GM19395 (cell line): Measurements from ENCODE around the gene ZKSCAN4.

ENCODE experiments used
- ATAC-seq: cut with Tn5 transposase; IDR thresholded peaks from one replicate; pipeline ENCODE4 v1.9.1; 2021; ENCODE audit warnings: mild to moderate bottlenecking, moderate library complexity; ENCODE audit not compliant: unreplicated experiment

Gene ZKSCAN4

GRCh38 chr6:28252009-28252975, at the start of gene ZKSCAN4:
Gene ZKSCAN4, minus strand, starts transcription at chr6:28252269. Its CDS starts 289 bp downstream, at chr6:28251980.
- peak; percentile 80 for ATAC-seq

- no peak for ATAC-seq
Observed at GRCh38 chr6:28296520-28297060, 44.5 kb upstream of the ZKSCAN4 start.

GRCh38 chr6:28295326-28295725, 43.3 kb upstream of the ZKSCAN4 start:
- no peak for ATAC-seq

GRCh38 chr6:28291573-28291972, 39.5 kb upstream of the ZKSCAN4 start:
- no peak for ATAC-seq

- no peak for ATAC-seq
Observed at GRCh38 chr6:28282926-28283325, 30.9 kb upstream of the ZKSCAN4 start.

GRCh38 chr6:28281288-28282064, 29.4 kb upstream of the ZKSCAN4 start, which contains the start of gene PGBD1:
Gene PGBD1, plus strand, starts transcription at chr6:28281572. Its CDS starts 2,242 bp downstream, at chr6:28283814.
- peak; percentile 85 for ATAC-seq

- ATAC-seq = no peak
Observed at GRCh38 chr6:28280595-28281287, 28.7 kb upstream of the ZKSCAN4 start.

- no peak for ATAC-seq
Observed at GRCh38 chr6:28277746-28278145, 25.7 kb upstream of the ZKSCAN4 start.

- ATAC-seq = no peak
Observed at GRCh38 chr6:28274888-28275287, 22.8 kb upstream of the ZKSCAN4 start.

- no peak for ATAC-seq
Observed at GRCh38 chr6:28269492-28269891, 17.4 kb upstream of the ZKSCAN4 start.

- no peak for ATAC-seq
Observed at GRCh38 chr6:28267695-28268059, 15.6 kb upstream of the ZKSCAN4 start.

GRCh38 chr6:28266962-28267694, 15.1 kb upstream of the ZKSCAN4 start, which contains the start of gene ZSCAN26:
Gene ZSCAN26, plus strand, starts transcription at chr6:28267143. Its CDS starts 4,777 bp downstream, at chr6:28271920.
- peak; percentile 94 for ATAC-seq

GRCh38 chr6:28266563-28266961, 14.5 kb upstream of the ZKSCAN4 start:
- no peak for ATAC-seq

GRCh38 chr6:28264834-28265401, 12.8 kb upstream of the ZKSCAN4 start:
- no peak for ATAC-seq

- no peak for ATAC-seq
Observed at GRCh38 chr6:28263922-28264321, 11.9 kb upstream of the ZKSCAN4 start.

- ATAC-seq = no peak
Observed at GRCh38 chr6:28258877-28259777, 7.1 kb upstream of the ZKSCAN4 start, which contains the start of gene NKAPL. Gene NKAPL, plus strand, starts transcription at chr6:28259297. Its CDS starts 75 bp downstream, at chr6:28259372.

- ATAC-seq = no peak
Observed at GRCh38 chr6:28257042-28257441, 5.0 kb upstream of the ZKSCAN4 start.

GRCh38 chr6:28254121-28254519, 2.1 kb upstream of the ZKSCAN4 start:
- ATAC-seq = no peak

GRCh38 chr6:28251661-28252008, 434 bp downstream of the ZKSCAN4 start:
- peak; percentile 58 for ATAC-seq
